Brain microvascular endothelial cell (primary cell): Measurements from ENCODE around the gene RNF2.
A peak's percentile ranks its signal among the peaks of the same experiment; 100 is the strongest.
"Not testable (repeated sequence)": the region's sequence is repeated elsewhere in the genome, so short reads cannot be mapped to it uniquely, and the experiment has no call there.

Experiments
- DNase-seq: peaks from one replicate; pipeline ENCODE4 v3.0.0-alpha.2; 2020
- H3K27ac ChIP-seq: fragments of 250-450 bp; sonication (Bioruptor Pico); 2 replicates; pipeline ENCODE4 v1.5.1; 2020; ENCODE audit warnings: mild to moderate bottlenecking, moderate library complexity
- H3K27me3 ChIP-seq: fragments of 250-450 bp; sonication (Bioruptor Pico); replicated peaks from 2 replicates; pipeline ENCODE4 v1.5.1; 2020; ENCODE audit warnings: mild to moderate bottlenecking
- H3K36me3 ChIP-seq: fragments of 250-450 bp; sonication (Bioruptor Pico); replicated peaks from 2 replicates; pipeline ENCODE4 v1.5.1; 2020; ENCODE audit warnings: mild to moderate bottlenecking
- H3K4me3 ChIP-seq: 2 replicates; pipeline ENCODE4 v1.5.1; 2011; ENCODE audit warnings: low read depth, mild to moderate bottlenecking, control low read depth, low read length, moderate library complexity
- CTCF ChIP-seq: IDR thresholded peaks from 2 replicates; pipeline ENCODE4 v1.5.1; 2011; ENCODE audit warnings: low read depth, mild to moderate bottlenecking, moderate library complexity, low read length, control low read depth, inconsistent platforms; ENCODE audit errors: missing control alignments
- in situ Hi-C: cut with HindIII; loops from 2 replicates; pipeline ENCODE4 v1.10.0; 2017; ENCODE audit warnings: low sequenced_read_pairs, low pct_ligation_motif_present

Gene RNF2

DNA sequence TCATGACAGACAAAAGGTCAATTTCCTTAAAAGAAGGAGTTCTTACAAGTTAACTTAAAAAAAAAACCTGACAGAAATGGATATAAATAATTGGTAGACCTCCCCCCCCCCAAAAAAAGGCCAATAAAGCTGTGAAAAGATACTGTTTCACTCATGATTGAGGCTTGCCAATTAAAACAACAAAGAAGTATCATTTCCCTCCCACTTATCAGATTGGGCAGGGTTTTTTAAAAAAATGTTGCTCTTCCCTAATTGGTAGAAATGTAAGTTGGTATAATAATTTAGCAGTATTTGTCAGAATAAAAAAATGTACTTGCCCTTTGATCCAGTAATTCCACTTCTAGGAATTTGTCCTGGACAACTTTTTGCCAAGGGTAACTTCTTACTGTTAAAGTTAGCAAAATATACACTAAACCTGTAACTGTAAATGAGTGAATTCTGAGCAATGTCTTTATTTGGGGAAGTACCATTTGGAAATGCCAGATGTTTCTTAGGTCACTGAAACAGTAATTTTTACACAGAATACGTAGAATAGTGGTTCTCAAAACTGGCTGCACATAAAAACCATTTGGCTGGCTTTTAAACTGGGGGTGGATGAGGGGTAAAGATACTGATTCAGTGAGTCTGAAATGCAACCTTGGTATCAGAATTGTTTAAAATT lies 17.5 kb downstream of the RNF2 start:
- Histone ChIP-seq H3K27ac (no peak overlapping the region), H3K36me3 (no peaks in the 10 kb centered on the region), H3K27me3 (no peaks in the 10 kb centered on the region), H3K4me3 (no peak overlapping the region)
- TF ChIP-seq CTCF = no peak
- no peak for DNase-seq
- in situ Hi-C loops = no loop called here

GRCh38 chr1:185063719-185064118 lies 18.4 kb downstream of the RNF2 start:
- DNase-seq = no peak
- no peak overlapping the region for H3K27ac ChIP-seq

DNA sequence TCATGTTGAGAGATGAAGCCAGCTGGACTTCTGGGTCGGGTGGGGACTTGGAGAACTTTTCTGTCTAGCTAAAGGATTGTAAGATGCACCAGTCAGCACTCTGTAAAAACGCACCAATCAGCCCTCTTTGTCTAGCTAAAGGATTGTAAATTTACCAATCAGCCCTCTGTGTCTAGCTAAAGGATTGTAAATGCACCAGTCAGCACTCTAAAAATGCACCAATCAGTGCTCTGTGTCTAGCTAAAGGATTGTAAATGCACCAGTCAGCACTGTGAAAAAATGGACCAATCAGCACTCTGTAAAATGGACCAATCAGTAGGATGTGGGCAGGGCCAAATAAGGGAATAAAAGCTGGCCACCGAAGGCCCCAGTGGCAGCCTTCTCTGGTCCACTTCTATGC lies 19.6 kb downstream of the RNF2 start:
- H3K27me3 ChIP-seq, H3K27ac ChIP-seq, H3K4me3 ChIP-seq, H3K36me3 ChIP-seq, DNase-seq, in situ Hi-C loops: not testable (repeated sequence)

More at GRCh38 chr1:185063719-185064118, 18.4 kb downstream of the RNF2 start:
- Histone ChIP-seq H3K27me3 (no peaks in the 10 kb centered on the region), H3K4me3 (no peak overlapping the region), H3K36me3 (no peaks in the 10 kb centered on the region)
- in situ Hi-C loops = no loop called here
- no peak for TF ChIP-seq CTCF

GRCh38 chr1:185066181-185066580 lies 20.8 kb downstream of the RNF2 start:
- H3K27me3 ChIP-seq = no peaks in the 10 kb centered on the region
- DNase-seq = no peak
- in situ Hi-C loops = no loop called here
- no peak for TF ChIP-seq CTCF
- H3K4me3 ChIP-seq = no peak overlapping the region
- no peak overlapping the region for H3K27ac ChIP-seq
- no peaks in the 10 kb centered on the region for H3K36me3 ChIP-seq

DNA sequence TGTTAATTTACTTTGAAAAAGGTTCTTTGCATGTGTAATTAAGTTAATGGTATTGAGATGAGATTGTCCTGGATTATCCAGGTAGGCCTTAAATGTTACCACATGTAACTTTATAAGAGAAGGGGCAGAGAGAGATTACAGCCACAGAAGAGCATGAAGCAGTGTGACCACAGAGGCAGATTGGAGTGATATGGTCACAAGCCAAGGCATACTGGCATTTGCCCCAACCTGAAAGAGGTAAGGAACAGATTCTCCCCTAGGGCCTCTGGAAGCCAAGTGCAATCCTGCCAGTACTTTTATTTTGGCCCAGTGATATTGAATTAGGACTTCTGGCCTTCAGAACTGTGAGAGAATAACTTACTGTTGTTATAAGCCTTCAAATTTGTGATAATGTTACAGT lies 23.0 kb downstream of the RNF2 start:
- H3K27ac ChIP-seq = no peak overlapping the region
- H3K4me3 ChIP-seq = no peak overlapping the region
- DNase-seq = no peak
- no peak for TF ChIP-seq CTCF
- H3K36me3 ChIP-seq = no peaks in the 10 kb centered on the region
- no peaks in the 10 kb centered on the region for H3K27me3 ChIP-seq
- in situ Hi-C loops = no loop called here

DNA sequence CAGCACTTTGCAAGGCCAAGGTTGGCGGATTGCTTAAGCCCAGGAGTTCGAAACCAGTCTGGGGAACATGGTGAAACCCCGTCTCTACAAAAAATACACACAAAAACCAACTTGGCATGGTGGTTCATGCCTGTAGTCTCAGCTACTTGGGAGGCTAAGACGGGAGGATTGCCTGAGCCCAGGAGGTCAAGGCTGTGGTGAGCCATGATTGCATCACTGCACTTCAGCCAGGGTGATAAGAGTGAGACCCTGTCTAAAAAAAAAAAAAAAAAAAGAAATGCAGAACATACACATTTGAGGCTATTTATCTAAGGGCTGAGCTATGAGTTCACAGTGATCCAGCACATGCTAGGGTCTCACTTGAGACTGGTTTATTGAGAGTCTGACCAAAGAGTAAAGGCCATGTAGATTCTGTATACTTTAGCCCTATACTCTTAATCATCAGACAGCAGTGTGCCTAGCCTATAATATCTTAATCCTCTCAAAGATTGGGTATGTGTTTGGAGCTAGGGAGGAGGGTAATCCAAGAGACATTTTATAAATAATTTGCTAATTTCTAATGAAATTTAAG lies 23.9 kb downstream of the RNF2 start:
- TF ChIP-seq CTCF = no peak
- DNase-seq = peak; percentile 6
- Histone ChIP-seq H3K36me3 (no peaks in the 10 kb centered on the region), H3K4me3 (no peak overlapping the region), H3K27me3 (no peaks in the 10 kb centered on the region), H3K27ac (no peak overlapping the region)
- in situ Hi-C loops = no loop called here
